ENCODE measurements around the gene GPR107. TPM values are rescaled to one million over a fixed set of nuclear protein-coding genes. Genes with fewer than 3 reads are reported as not detected.
"Not testable (repeated sequence)": the region's sequence is repeated elsewhere in the genome, so short reads cannot be mapped to it uniquely, and the experiment has no call there.

Gene GPR107
- polyA plus RNA-seq, 3 donors: 6.0 to 22.6 (median 6.0) TPM

DNA sequence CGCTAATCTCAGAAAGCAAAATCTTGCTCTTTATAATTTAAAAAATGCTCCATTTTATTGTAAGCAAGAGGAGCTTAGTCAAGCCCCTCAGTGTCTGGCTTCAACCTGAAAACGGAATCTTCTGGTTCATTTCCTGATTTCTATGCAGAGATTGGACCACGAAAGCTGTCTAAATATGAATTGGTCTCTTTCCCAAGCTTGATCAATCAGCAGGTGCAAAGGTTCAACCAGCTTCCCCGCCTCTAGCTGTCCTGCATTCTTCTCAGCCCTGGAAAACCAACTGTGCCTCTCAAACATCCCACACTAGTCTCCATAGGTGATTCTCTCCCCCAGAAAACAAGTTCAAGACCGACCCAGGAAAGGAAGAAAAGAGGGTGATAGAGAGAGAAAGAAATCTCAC lies 45.2 kb upstream of the GPR107 start:
- no peak for DNase-seq
- H2AFZ ChIP-seq (ENCODE audit: insufficient read depth, low read depth, low read length, poor library complexity, severe bottlenecking): no peak overlapping the region
- H3K79me2 ChIP-seq (ENCODE audit: insufficient read depth, low read length): peaks cover 99% of the 10 kb centered on the region
- H3K36me3 ChIP-seq (replicated peaks in 1 of 2; ENCODE audit: control insufficient read depth in 1 of 2, insufficient read depth in 2 of 2, low read length in 2 of 2): peaks cover 0 to 3% of the 10 kb centered on the region in 2 donors
- TF ChIP-seq, protein P1, sequence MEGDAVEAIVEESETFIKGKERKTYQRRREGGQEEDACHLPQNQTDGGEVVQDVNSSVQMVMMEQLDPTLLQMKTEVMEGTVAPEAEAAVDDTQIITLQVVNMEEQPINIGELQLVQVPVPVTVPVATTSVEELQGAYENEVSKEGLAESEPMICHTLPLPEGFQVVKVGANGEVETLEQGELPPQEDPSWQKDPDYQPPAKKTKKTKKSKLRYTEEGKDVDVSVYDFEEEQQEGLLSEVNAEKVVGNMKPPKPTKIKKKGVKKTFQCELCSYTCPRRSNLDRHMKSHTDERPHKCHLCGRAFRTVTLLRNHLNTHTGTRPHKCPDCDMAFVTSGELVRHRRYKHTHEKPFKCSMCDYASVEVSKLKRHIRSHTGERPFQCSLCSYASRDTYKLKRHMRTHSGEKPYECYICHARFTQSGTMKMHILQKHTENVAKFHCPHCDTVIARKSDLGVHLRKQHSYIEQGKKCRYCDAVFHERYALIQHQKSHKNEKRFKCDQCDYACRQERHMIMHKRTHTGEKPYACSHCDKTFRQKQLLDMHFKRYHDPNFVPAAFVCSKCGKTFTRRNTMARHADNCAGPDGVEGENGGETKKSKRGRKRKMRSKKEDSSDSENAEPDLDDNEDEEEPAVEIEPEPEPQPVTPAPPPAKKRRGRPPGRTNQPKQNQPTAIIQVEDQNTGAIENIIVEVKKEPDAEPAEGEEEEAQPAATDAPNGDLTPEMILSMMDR (IDR thresholded peaks at IDR 0.05): no peak
- intact Hi-C loops (cut with micrococcal nuclease): no loop called here
- H3K4me1 Mint-ChIP-seq: peaks cover 37% of the 10 kb centered on the region
- no peaks in the 10 kb centered on the region for H3K9me3 Mint-ChIP-seq
- no peaks in the 10 kb centered on the region for H3K9me3 ChIP-seq (replicated peaks in 1 of 2; ENCODE audit: control insufficient read depth in 1 of 2, insufficient read depth in 1 of 2, low read length in 2 of 2)
- peaks cover 7 to 21% of the 10 kb centered on the region in 2 donors for H3K36me3 Mint-ChIP-seq
- no peaks in the 10 kb centered on the region for H3K27me3 Mint-ChIP-seq (ENCODE audit: low read depth in 3 of 3)
- H3K27ac Mint-ChIP-seq: peak overlapping the region; percentile 35 to 89 (median 79)
- H4K20me1 ChIP-seq (ENCODE audit: insufficient read depth, low read length): peaks cover 98% of the 10 kb centered on the region
- H3K4me3 Mint-ChIP-seq: no peak overlapping the region
- WGBS (ENCODE audit: insufficient coverage): 22% methylated on average over 2 of the region's 5 CpGs
- peak overlapping the region in 1 of 2 donors; percentile 54 for H3K27ac ChIP-seq (ENCODE audit: low read depth in 1 of 2, low read length in 2 of 2)
- peaks cover 6 to 15% of the 10 kb centered on the region in 2 donors for H3K4me1 ChIP-seq (ENCODE audit: control insufficient read depth in 1 of 2, insufficient read depth in 2 of 2, low read length in 2 of 2)
- no peak overlapping the region for H3K4me3 ChIP-seq (replicated peaks in 1 of 3; ENCODE audit: low read depth in 2 of 3, low read length in 3 of 3)
- H3K9ac ChIP-seq (ENCODE audit: insufficient read depth, low read length, poor library complexity, severe bottlenecking): no peak overlapping the region
- H3K27me3 ChIP-seq (ENCODE audit: control insufficient read depth in 2 of 2, insufficient read depth in 2 of 2, low read length in 2 of 2): no peaks in the 10 kb centered on the region
- no peak overlapping the region for H3K4me2 ChIP-seq (replicated peaks; ENCODE audit: extremely low read depth, low read length, poor library complexity, severe bottlenecking)

DNA sequence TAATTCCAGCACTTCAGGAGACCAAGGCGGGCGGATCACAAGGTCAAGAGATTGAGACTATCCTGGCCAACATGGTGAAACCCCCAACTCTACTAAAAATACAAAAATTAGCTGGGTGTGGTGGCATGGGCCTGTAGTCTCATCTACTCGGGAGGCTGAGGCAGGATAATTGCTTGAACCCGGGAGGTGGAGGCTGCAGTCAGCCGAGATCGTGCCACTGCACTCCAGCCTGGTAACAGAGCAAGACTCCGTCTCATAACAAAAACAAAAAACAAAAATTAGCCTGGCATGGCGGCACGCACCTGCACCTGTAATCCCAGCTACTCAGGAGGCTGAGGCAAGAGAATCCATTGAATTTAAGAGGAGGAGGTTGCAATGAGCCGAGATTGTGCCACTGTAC lies 44.2 kb upstream of the GPR107 start:
- peaks cover 38% of the 10 kb centered on the region for H3K4me1 Mint-ChIP-seq

More for the DNA sequence above, 44.2 kb upstream of the GPR107 start:
- DNase-seq; H2AFZ ChIP-seq (ENCODE audit: insufficient read depth, low read depth, low read length, poor library complexity, severe bottlenecking); intact Hi-C loops (cut with micrococcal nuclease); H3K9me3 ChIP-seq (replicated peaks in 1 of 2; ENCODE audit: control insufficient read depth in 1 of 2, insufficient read depth in 1 of 2, low read length in 2 of 2); H3K27ac ChIP-seq (ENCODE audit: low read depth in 1 of 2, low read length in 2 of 2); H3K27me3 Mint-ChIP-seq (ENCODE audit: low read depth in 3 of 3); H3K4me3 Mint-ChIP-seq; H3K4me3 ChIP-seq (replicated peaks in 1 of 3; ENCODE audit: low read depth in 2 of 3, low read length in 3 of 3); H3K36me3 ChIP-seq (replicated peaks in 1 of 2; ENCODE audit: control insufficient read depth in 1 of 2, insufficient read depth in 2 of 2, low read length in 2 of 2); H3K27me3 ChIP-seq (ENCODE audit: control insufficient read depth in 2 of 2, insufficient read depth in 2 of 2, low read length in 2 of 2); H3K4me2 ChIP-seq (replicated peaks; ENCODE audit: extremely low read depth, low read length, poor library complexity, severe bottlenecking); H3K9ac ChIP-seq (ENCODE audit: insufficient read depth, low read length, poor library complexity, severe bottlenecking); H3K9me3 Mint-ChIP-seq: not testable (repeated sequence)
- H3K4me1 ChIP-seq (ENCODE audit: control insufficient read depth in 1 of 2, insufficient read depth in 2 of 2, low read length in 2 of 2): peaks cover 6 to 15% of the 10 kb centered on the region in 2 donors
- H4K20me1 ChIP-seq (ENCODE audit: insufficient read depth, low read length): peaks cover 98% of the 10 kb centered on the region
- 97% methylated on average over 5 of the region's 10 CpGs for WGBS (ENCODE audit: insufficient coverage)
- H3K27ac Mint-ChIP-seq: peak overlapping the region in 5 of 7 donors; percentile 20 to 87 (median 74)
- H3K36me3 Mint-ChIP-seq: peaks cover 7 to 14% of the 10 kb centered on the region in 2 donors
- peaks cover 99% of the 10 kb centered on the region for H3K79me2 ChIP-seq (ENCODE audit: insufficient read depth, low read length)
